ENCODE results near the gene PRR22. TPM values are rescaled to one million over a fixed set of nuclear protein-coding genes. Genes with fewer than 3 reads are reported as not detected.
"Not testable (repeated sequence)": the region's sequence is repeated elsewhere in the genome, so short reads cannot be mapped to it uniquely, and the experiment has no call there.

PRR22 gene
- total RNA-seq, 4 donors from 2014 or later: 2.0 to 5.1 (median 3.6) TPM

DNA sequence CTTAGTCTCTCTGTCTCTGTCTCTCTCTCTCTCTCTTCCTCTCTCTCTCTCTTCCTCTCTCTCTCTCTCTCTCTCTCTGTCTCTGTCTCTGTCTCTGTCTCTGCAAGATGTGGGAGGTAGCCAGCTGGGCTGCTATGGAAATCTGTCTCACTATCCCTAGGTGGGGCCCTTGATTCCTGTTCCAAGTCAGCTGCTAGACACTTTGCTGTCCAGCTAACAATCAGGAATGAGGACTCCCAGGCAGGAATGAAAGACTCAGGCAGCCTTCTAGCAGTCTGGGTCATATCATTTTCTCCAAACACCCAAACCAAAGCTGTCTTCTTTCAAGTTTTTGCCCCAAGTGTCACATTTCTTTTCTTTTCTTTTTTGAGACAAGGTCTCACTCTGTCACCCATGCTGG lies 40.9 kb downstream of the PRR22 start:
- Histone ChIP-seq H3K4me1 (no peaks in the 10 kb centered on the region), H3K36me3 (no peaks in the 10 kb centered on the region), H3K9me3 (no peaks in the 10 kb centered on the region), H3K4me3 (no peak overlapping the region), H3K27me3 (peaks cover 3% of the 10 kb centered on the region), H3K27ac (no peak overlapping the region)
- no peak for TF ChIP-seq POLR2A (IDR thresholded peaks at IDR 0.05)
- TF ChIP-seq, protein P1, sequence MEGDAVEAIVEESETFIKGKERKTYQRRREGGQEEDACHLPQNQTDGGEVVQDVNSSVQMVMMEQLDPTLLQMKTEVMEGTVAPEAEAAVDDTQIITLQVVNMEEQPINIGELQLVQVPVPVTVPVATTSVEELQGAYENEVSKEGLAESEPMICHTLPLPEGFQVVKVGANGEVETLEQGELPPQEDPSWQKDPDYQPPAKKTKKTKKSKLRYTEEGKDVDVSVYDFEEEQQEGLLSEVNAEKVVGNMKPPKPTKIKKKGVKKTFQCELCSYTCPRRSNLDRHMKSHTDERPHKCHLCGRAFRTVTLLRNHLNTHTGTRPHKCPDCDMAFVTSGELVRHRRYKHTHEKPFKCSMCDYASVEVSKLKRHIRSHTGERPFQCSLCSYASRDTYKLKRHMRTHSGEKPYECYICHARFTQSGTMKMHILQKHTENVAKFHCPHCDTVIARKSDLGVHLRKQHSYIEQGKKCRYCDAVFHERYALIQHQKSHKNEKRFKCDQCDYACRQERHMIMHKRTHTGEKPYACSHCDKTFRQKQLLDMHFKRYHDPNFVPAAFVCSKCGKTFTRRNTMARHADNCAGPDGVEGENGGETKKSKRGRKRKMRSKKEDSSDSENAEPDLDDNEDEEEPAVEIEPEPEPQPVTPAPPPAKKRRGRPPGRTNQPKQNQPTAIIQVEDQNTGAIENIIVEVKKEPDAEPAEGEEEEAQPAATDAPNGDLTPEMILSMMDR (IDR thresholded peaks at IDR 0.05): no peak
- no peak for TF ChIP-seq EP300 (IDR thresholded peaks at IDR 0.05)
- TF ChIP-seq POLR2AphosphoS5 (IDR thresholded peaks at IDR 0.05): no peak
- no peak for DNase-seq (ENCODE audit: low spot score in 2 of 2)

DNA sequence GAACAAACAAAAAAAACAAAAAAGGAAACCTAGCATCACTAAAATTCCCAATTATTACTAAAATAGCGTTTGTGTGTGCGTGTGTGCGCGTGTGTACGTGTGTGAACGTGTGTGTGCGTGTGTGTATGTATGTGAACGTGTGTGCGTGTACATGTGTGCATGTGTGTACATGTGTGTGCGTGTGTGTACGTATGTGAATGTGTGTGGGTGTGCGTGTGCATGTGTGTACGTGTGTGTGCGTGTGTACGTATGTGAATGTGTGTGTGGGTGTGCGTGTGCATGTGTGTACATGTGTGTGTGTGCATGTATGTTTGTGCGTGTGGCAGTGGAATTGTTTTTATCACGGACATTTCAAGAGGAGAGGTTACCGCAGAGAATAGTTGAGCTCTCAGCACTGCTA lies 42.5 kb downstream of the PRR22 start:
- DNase-seq (ENCODE audit: low spot score in 2 of 2): no peak
- Histone ChIP-seq H3K27me3 (no peaks in the 10 kb centered on the region), H3K4me3 (no peak overlapping the region), H3K36me3 (no peaks in the 10 kb centered on the region), H3K27ac (no peak overlapping the region), H3K4me1 (no peaks in the 10 kb centered on the region), H3K9me3 (no peaks in the 10 kb centered on the region)
- WGBS: 90% methylated on average over 19 of the region's 19 CpGs
- no peak for TF ChIP-seq EP300 (IDR thresholded peaks at IDR 0.05)
- TF ChIP-seq, protein P1 (IDR thresholded peaks at IDR 0.05): no peak
- no peak for TF ChIP-seq POLR2AphosphoS5 (IDR thresholded peaks at IDR 0.05)
- no peak for TF ChIP-seq POLR2A (IDR thresholded peaks at IDR 0.05)

GRCh38 chr19:5738423-5738822 lies 46.1 kb downstream of the PRR22 start:
- TF ChIP-seq POLR2AphosphoS5 (IDR thresholded peaks at IDR 0.05) (no peak), EP300 (IDR thresholded peaks at IDR 0.05) (no peak), POLR2A (IDR thresholded peaks at IDR 0.05) (no peak)
- TF ChIP-seq, protein P1 (IDR thresholded peaks at IDR 0.05): no peak
- H3K27me3 ChIP-seq: no peaks in the 10 kb centered on the region
- DNase-seq (ENCODE audit: low spot score in 2 of 2): no peak
- no peaks in the 10 kb centered on the region for H3K4me1 ChIP-seq
- no peak overlapping the region for H3K4me3 ChIP-seq
- no peaks in the 10 kb centered on the region for H3K9me3 ChIP-seq
- no peaks in the 10 kb centered on the region for H3K36me3 ChIP-seq
- H3K27ac ChIP-seq: no peak overlapping the region
- WGBS: 48% methylated on average over 8 of the region's 8 CpGs

- H3K27ac ChIP-seq; DNase-seq (ENCODE audit: low spot score in 2 of 2): not testable (repeated sequence)
Observed at GRCh38 chr19:5733172-5733571, 51.4 kb downstream of the PRR22 start.

More at GRCh38 chr19:5733172-5733571, 51.4 kb downstream of the PRR22 start:
- not testable (repeated sequence) for H3K36me3 ChIP-seq, H3K4me3 ChIP-seq, H3K9me3 ChIP-seq, H3K27me3 ChIP-seq, H3K4me1 ChIP-seq
- 93% methylated on average over 2 of the region's 2 CpGs for WGBS

Other genes starting within 250 kb of the PRR22 start
- gene TINCR, start 216.8 kb downstream of the PRR22 start, total RNA-seq: 100 to 1,000 TPM; 173 to 255 (median 185) TPM
- 100 to 1,000 TPM in 1 of 4 donors, 10 to 100 TPM in 3; 22.9 to 105 (median 28.8) TPM for gene SAFB2, start 162.0 kb downstream of the PRR22 start, total RNA-seq
- 100 to 1,000 TPM in 1 of 4 donors, 10 to 100 TPM in 3; 46.3 to 181 (median 63.7) TPM for gene SAFB, start 161.7 kb downstream of the PRR22 start, total RNA-seq
- 10 to 100 TPM; 37.2 to 67.1 (median 58.1) TPM for gene MICOS13, start 104.2 kb downstream of the PRR22 start, total RNA-seq
- gene HSD11B1L, start 103.7 kb downstream of the PRR22 start, total RNA-seq: 10 to 100 TPM; 11.6 to 19.0 (median 15.1) TPM
- 100 to 1,000 TPM; 420 to 822 (median 688) TPM for gene RPL36, start 94.5 kb downstream of the PRR22 start, total RNA-seq
- gene LONP1, start 64.6 kb downstream of the PRR22 start, total RNA-seq: 10 to 100 TPM; 42.1 to 57.4 (median 47.7) TPM
- gene CATSPERD, start 64.1 kb downstream of the PRR22 start, total RNA-seq: under 1 TPM in 1 of 4 donors, not detected in 3; 0.24 TPM
- gene DUS3L, start 6.4 kb upstream of the PRR22 start, total RNA-seq: 10 to 100 TPM; 28.8 to 58.5 (median 43.8) TPM
- gene NRTN, start 20.3 kb upstream of the PRR22 start, total RNA-seq: 1 to 10 TPM; 3.7 to 9.1 (median 6.6) TPM
- gene FUT6, start 55.0 kb upstream of the PRR22 start, total RNA-seq: 1 to 10 TPM in 1 of 4 donors, under 1 TPM in 1, not detected in 2; 0.25 to 1.4 TPM
- 1 to 10 TPM in 3 of 4 donors, under 1 TPM in 1; 0.93 to 3.6 (median 1.4) TPM for gene FUT3, start 66.7 kb upstream of the PRR22 start, total RNA-seq
- under 1 TPM in 1 of 4 donors, not detected in 3; 0.23 TPM for gene FUT5, start 85.8 kb upstream of the PRR22 start, total RNA-seq
- 100 to 1,000 TPM in 3 of 4 donors, 10 to 100 TPM in 1; 80.9 to 245 (median 174) TPM for gene NDUFA11, start 119.0 kb upstream of the PRR22 start, total RNA-seq
- gene VMAC, start 120.1 kb upstream of the PRR22 start, total RNA-seq: 10 to 100 TPM in 2 of 4 donors, 1 to 10 TPM in 2; 7.4 to 15.4 (median 12.0) TPM
- 10 to 100 TPM in 2 of 4 donors, 1 to 10 TPM in 2; 7.2 to 36.5 (median 10.0) TPM for gene CAPS, start 129.5 kb upstream of the PRR22 start, total RNA-seq
- gene RANBP3, start 193.4 kb upstream of the PRR22 start, total RNA-seq: 10 to 100 TPM; 55.6 to 85.0 (median 78.0) TPM

All from suprapubic skin (tissue), 4 donors.